Stimulated activated CD4-positive, alpha-beta T cell treated with anti-CD3 and anti-CD28 coated beads, Interleukin-12 subunit alpha, Interleukin-12 subunit beta, amount 100 ng/mL, for 24 hours (primary cell): ENCODE data around the gene NDUFA6.
"Not testable (repeated sequence)": the region's sequence is repeated elsewhere in the genome, so short reads cannot be mapped to it uniquely, and the experiment has no call there.

ENCODE experiments used
- DNase-seq, 2 experiments: peaks; one replicate each; pipeline ENCODE4 v3.0.0-alpha.2; 2020; ENCODE audit warnings: low read depth in 2 of 2

Gene NDUFA6

DNA sequence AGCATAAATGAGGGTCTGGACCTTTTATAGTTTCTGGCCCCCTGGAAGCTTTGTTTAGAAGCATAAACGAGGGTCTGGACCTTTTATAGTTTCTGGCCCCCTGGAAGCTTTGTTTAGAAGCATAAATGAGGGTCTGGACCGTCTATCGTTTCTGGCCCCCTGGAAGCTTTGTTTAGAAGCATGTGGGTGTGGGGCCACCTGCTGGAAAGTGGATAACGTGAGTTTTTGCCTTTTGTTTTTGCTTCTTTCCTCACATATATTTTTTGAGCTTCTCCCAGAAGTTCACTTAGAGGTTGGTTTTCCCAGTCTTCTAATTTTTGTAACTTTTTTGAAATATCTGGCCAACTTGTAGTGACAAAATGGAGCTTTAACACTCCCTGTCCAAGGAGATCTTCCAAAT, 22.2 kb upstream of the NDUFA6 start:
- DNase-seq: not testable (repeated sequence)

DNA sequence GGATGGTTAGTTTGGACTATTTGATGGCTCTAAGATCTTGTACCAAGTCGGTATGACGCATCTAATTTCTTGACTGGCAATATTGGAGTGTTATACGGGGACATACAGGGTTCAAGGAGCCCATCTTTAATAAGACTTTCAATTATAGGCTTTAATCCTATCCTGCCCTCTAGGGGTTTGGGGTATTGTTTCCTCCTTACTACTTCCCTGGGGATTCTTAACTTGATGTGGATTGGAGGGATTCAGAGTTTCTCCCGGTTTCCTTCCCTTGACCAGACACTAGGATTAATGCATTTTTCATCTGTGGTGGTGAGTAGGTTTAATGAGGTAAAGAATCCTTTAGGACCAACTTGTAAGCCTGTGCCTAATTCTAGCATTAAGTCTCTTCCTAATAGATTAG, 21.2 kb upstream of the NDUFA6 start:
- no peak for DNase-seq

DNA sequence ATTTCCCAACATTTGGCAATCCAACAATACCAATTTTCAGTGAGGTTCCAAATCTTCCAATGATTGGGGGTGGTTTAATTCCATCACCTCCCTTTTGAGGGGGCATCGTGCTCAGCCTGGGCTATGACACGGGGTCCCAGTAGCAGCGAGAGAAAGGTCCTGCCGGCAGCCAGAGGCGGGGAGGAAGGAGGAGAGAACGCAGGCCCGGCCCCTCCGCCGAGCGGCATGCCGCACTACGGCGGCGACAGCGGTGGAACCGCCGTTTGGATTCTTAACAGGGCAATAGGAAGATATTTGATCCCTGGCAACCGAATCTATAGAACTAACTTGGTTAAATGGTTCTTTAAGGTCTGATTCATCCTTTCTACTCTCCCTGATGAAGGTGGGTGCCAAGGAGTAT, 18.3 kb upstream of the NDUFA6 start:
- DNase-seq: no peak

- DNase-seq: not testable (repeated sequence)
Observed at GRCh38 chr22:42104332-42104860, 13.8 kb upstream of the NDUFA6 start.

- no peak for DNase-seq
Observed at GRCh38 chr22:42101199-42101598, 10.6 kb upstream of the NDUFA6 start.

DNA sequence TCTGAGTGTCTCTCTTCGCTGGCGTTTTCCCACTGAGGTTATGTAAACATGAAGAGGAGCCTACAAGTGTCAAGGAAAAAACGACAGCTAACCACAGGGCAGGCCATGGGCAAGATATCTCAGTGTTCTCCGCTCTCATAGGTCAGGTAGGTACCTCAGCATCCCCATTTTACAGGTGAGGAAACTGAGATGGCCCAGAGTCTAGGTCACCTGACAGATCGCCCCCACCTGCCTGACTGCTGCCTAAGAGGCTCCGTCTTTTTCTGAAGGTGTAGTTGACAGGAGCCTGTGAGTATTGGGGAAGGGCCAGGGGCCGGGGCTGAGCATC, 847 bp upstream of the NDUFA6 start:
- no peak for DNase-seq

DNA sequence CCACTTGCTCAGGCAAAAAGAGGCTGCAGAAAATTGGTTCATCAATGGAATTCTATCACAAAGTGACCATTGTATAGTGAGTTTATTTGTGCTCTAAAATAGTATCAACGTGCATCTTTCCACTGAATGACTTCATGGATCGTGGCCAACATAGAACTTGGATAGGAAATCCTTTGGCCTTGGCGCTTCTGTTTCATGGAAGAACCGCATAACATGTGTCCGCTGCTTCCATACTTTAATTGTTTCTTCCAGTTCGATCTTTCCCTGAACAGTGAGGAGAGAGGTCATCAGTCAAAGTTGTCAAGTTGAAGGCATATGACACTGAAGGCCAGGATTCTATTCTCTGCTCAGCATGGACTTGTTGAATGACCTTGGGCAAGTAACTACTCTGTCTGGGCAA, 4.5 kb downstream of the NDUFA6 start:
- no peak for DNase-seq

DNA sequence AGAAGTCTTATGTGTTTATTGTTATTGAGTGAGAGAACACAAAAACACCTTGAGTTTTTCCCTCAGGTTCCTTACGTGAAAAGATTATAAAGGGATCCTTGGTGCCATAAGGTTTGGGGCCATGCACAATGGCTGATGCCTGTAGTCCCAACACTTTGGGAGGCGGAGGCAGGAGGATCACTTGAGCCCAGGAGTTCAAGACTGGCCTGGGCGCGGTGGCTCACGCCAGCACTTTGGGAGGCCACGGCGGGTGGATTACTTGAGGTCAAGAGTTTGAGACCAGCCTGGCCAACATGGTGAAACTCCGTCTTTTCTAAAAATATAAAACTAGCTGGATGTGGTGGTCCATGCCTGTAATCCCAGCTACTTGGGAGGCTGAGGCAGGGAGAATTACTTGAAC, 5.7 kb downstream of the NDUFA6 start:
- DNase-seq: no peak

DNA sequence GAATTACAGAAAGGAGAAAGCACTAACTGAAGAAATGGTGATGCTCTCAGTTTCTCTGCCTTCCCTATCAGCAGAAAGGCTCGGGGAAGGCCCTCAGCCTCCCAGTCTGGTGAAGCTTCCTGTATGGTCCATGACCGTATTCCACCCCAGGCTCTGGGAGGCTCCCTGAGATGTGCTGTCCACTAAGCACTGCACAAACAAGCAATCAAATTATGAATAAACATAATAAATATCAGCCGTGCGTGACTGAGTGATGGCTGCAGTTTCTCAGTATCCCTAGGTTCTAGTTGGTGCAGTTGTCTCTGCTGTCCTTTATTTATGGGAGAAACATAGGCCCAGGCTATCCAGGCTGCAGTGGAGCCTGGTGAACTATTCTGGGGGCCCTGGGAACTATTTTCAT, 7.5 kb downstream of the NDUFA6 start:
- no peak for DNase-seq

DNA sequence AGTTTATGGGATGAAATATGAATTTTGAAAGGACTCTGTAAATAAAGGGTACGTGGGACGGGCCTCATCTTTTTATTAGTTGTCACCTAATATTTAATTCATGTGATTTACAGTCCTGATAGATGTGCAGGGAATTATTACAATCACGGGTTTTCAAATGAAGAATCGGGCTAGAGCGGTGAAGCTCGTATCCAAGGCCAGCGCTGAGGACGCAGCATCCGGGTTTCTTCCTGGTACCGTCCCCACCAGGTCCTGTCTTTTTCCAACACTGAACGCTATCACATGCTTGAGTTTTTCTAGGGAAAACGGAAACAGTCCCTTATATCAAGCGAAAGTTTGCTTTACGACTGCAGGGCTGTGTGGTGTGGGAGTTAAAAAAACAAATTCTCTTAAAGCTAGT, 10.3 kb downstream of the NDUFA6 start:
- DNase-seq: no peak

- DNase-seq: peak; percentile 95 to 98
Observed at GRCh38 chr22:42079319-42080251, 11.0 kb downstream of the NDUFA6 start, which contains the start of gene SMDT1. TSS of gene SMDT1 (plus strand) at chr22:42079700. CDS start at chr22:42079769, 69 bp downstream.

- DNase-seq: no peak
Observed at GRCh38 chr22:42078469-42079318, 11.9 kb downstream of the NDUFA6 start.

GRCh38 chr22:42077486-42078125, 13.0 kb downstream of the NDUFA6 start:
- no peak for DNase-seq

- DNase-seq: no peak
Observed at GRCh38 chr22:42076764-42077485, 13.6 kb downstream of the NDUFA6 start.

GRCh38 chr22:42074846-42075676, 15.5 kb downstream of the NDUFA6 start:
- DNase-seq: no peak

DNA sequence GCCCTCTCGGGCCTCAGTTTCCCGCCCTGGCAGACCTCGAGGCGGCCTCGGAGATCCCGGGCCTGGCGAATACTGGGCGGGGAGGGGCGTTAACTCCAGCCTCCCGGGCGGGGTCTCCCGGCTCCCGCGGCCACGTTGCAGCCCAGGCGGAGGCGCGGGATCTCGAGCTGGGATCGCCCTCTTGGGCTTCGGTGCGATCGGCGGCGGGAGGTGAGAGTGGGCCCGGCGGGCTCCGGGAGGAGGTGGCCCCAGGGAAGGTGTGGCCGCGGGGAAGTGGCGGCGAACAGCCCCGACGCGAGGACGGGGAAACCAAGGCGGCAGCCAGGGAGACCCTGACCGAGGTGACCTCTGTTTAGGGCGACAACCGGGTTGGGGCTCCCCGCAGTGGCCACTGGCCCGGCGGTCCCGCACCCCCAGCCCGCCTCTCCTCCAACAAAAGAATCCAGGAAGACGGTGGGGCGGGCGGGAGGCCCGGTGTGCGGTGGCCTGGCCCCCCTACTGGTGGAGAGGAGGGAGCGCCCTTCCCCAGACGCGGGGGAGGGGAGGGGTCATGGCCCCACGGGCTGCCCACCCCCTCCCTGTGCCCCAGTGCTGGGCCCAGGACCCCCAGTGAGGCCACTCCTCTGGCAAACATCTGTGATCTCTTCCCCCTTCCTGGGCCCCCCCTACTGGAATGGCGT, 16.3 kb downstream of the NDUFA6 start, which contains the start of gene PHETA2:
TSS of gene PHETA2 (plus strand) at position 117 of the 680 bp plus-strand sequence. CDS start 3,046 bp downstream, outside the sequence.
- DNase-seq: peak in 1 of 2 experiments; percentile 38

DNA sequence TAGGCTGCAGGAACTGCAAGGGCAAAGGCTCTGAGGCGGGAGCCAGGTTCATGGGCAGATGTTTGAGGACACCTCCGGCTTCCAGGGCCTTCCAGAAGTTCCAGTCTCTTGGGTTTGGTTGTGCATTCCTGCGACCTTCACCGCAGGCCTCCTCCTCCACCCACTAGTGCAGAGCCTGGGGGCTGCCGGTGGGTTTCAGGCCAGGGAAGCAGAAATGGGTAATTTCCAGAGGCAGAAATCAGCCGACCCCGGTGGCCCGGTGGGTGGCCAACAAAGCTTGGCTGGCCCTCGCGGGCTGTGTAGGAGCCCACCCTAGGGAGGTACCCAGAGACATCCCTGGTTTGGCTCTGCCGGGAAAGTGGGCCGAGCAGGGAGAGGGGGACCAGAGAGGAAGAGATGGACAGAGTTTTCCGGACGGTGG, 16.9 kb downstream of the NDUFA6 start:
- DNase-seq: no peak

GRCh38 chr22:42072606-42073330, 17.8 kb downstream of the NDUFA6 start:
- DNase-seq: no peak

DNA sequence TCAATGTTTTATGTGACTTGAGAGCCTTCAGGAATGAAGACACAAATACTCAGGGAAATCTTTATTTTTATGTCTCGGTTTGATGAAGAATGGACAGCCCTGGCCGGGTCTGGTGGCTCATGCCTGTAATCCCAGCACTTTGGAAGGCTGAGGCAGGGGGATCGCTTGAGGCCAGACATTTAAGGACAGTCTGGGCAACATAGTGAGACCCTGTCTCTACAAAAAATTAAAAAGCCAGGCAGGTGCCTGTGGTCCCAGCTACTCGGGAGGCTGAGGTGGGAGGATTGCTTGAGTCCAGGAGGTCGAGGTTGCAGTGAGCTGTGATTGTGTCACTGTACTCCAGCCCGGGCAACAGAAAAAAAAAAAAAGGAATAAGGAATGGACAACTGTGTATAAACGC, 19.1 kb downstream of the NDUFA6 start:
- DNase-seq: not testable (repeated sequence)
